ENCODE measurements around the gene PDCD4.

PDCD4 gene

GRCh38 chr10:110871298-110872084, at the start of gene PDCD4:
Gene PDCD4 (plus strand): TSS chr10:110871928. CDS start chr10:110876028, 4,100 bp downstream.
- DNase-seq (ENCODE audit: low read depth): peak; percentile 83

GRCh38 chr10:110822035-110822711, 49.6 kb upstream of the PDCD4 start:
- no peak for DNase-seq (ENCODE audit: low read depth)

GRCh38 chr10:110822712-110823311, 48.9 kb upstream of the PDCD4 start:
- no peak for DNase-seq (ENCODE audit: low read depth)

- DNase-seq (ENCODE audit: low read depth): no peak
Observed at GRCh38 chr10:110824152-110824441, 47.6 kb upstream of the PDCD4 start.

GRCh38 chr10:110824660-110825059, 47.1 kb upstream of the PDCD4 start:
- DNase-seq (ENCODE audit: low read depth): no peak

- DNase-seq (ENCODE audit: low read depth): no peak
Observed at GRCh38 chr10:110825508-110825907, 46.2 kb upstream of the PDCD4 start.

- DNase-seq (ENCODE audit: low read depth): no peak
Observed at GRCh38 chr10:110827410-110827809, 44.3 kb upstream of the PDCD4 start.

GRCh38 chr10:110827875-110828274, 43.9 kb upstream of the PDCD4 start:
- no peak for DNase-seq (ENCODE audit: low read depth)

- DNase-seq (ENCODE audit: low read depth): no peak
Observed at GRCh38 chr10:110828525-110828924, 43.2 kb upstream of the PDCD4 start.

GRCh38 chr10:110829721-110830410, 41.9 kb upstream of the PDCD4 start:
- DNase-seq (ENCODE audit: low read depth): no peak

- no peak for DNase-seq (ENCODE audit: low read depth)
Observed at GRCh38 chr10:110833234-110833940, 38.3 kb upstream of the PDCD4 start.

GRCh38 chr10:110833941-110834628, 37.6 kb upstream of the PDCD4 start:
- no peak for DNase-seq (ENCODE audit: low read depth)

- DNase-seq (ENCODE audit: low read depth): no peak
Observed at GRCh38 chr10:110834629-110835301, 37.0 kb upstream of the PDCD4 start.

- DNase-seq (ENCODE audit: low read depth): no peak
Observed at GRCh38 chr10:110835841-110836240, 35.9 kb upstream of the PDCD4 start.

- DNase-seq (ENCODE audit: low read depth): no peak
Observed at GRCh38 chr10:110836706-110837105, 35.0 kb upstream of the PDCD4 start.

- no peak for DNase-seq (ENCODE audit: low read depth)
Observed at GRCh38 chr10:110837418-110838171, 34.1 kb upstream of the PDCD4 start.

- no peak for DNase-seq (ENCODE audit: low read depth)
Observed at GRCh38 chr10:110840225-110840922, 31.4 kb upstream of the PDCD4 start.

- DNase-seq (ENCODE audit: low read depth): no peak
Observed at GRCh38 chr10:110840923-110841428, 30.8 kb upstream of the PDCD4 start.

- DNase-seq (ENCODE audit: low read depth): no peak
Observed at GRCh38 chr10:110841767-110842267, 29.9 kb upstream of the PDCD4 start.
